SKM-1 treated with dmso at 0.1 percent for 144 hours (cell line): ENCODE data around the gene MINDY4B.

Experiments
- DNase-seq: peaks from one replicate; lab custom pipeline; 2025; ENCODE audit not compliant: unreplicated experiment; lab: John Stamatoyannopoulos, UW

MINDY4B gene

DNA sequence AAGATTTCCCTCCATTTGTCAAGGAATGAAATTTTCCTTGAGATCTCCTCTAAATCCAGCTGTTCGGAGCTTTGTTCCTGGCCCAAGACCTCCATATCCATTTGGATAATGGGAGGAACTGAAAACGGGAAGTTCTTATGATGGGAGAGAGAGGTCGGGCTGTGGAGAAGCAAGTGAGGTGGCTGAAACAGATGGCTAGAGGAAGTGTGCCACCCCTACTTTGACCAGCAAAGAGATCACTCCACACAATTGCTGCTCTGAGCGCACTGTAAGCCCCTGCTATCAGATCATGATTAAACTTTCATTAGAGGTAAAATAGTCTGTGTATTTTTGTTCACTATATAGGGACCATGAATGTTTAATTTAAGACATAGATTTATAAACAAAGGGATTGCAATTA, at the start of gene MINDY4B:
MINDY4B (minus strand) TSS at position 101 of the 400 bp plus-strand sequence; CDS start at position 101, 0 bp downstream.
- no peak for DNase-seq

- no peak for DNase-seq
Observed at GRCh38 chr3:150951923-150952322, 46.7 kb upstream of the MINDY4B start.

- DNase-seq, result no peak
Observed at GRCh38 chr3:150945226-150946032, 40.2 kb upstream of the MINDY4B start.

DNA sequence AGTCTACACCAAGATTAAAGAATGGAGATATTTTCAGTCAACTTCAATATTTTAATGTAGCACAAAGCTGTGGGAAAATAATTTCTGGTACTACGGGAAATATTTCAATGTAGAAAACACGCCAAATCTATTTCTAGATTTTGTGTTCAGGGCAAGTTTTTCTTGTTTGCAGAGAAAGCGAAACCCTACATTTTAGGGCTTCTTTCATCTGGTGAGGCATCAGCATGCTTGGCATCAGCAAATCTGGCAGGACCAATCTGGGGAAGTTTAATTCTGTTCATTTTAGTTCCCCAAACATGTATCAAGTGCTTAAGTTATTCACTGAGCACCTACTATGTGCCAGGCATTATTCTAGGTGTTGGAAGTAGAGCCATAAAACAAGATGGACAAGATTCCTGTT, 37.0 kb upstream of the MINDY4B start:
- DNase-seq, result no peak

GRCh38 chr3:150936693-150937092, 31.5 kb upstream of the MINDY4B start:
- DNase-seq, result no peak

DNA sequence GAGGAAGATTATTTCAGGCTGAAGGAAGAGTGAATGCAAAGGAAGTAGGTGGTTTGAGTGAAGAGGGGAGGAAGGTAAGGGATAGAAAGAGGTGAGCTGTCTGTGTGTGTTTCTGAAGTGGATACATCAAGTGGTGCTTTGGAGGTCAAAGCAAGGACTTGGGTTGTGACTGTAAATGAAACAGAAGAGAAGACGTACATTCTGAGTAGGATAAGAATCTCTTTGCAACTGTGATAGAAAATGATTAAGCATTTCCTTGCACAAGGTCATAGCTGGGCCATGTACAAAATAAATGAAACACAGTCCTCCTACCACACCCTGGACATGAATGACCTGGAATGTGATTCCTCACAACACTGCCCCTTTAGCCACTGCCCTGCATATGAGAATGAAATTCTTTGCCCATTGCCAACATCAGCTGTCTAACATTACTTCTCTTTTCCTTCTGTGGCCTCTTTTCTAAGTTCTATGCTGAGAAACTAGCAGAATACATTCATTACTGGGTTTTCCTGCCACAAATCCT, 28.3 kb upstream of the MINDY4B start:
- DNase-seq, result no peak

GRCh38 chr3:150931745-150932144, 26.5 kb upstream of the MINDY4B start:
- DNase-seq, result no peak

DNA sequence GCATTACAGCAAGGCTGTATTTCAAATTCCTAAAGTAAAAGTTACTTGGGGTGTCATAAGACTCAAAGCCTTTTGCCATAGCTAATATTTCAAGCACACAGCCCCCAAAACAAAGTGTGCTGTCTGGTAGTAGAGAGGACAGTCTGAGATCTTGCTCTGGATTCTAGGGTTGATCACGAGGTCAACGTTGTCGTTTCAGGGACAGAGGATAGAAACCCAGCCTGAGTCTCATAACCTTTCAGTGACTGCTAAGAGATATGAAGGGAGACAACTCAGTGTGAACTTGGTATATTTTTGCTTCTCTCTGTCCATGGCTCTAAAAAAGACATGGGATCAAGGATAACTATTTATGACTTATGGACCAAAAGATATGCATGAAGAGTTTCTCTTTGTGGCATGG, 25.6 kb upstream of the MINDY4B start:
- DNase-seq, result no peak

DNA sequence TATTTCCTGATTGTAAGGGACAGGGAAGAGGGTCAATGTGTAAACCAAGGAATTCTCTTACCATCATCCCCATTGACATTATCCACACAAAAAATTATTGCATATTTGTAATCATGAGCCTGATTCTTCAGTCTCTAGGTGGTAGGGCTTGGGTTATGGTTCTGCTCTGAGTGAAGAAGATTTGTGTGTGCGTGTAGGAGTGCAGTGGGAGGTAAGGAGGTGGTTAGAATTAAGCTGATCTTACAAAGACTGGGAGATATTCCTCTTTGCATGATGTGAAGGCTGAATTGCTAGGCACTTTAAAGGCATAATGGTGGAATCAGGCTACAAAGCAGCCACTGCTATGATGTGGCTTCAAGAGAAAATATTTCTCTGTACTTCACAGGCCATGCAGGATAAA, 23.0 kb upstream of the MINDY4B start:
- no peak for DNase-seq

DNA sequence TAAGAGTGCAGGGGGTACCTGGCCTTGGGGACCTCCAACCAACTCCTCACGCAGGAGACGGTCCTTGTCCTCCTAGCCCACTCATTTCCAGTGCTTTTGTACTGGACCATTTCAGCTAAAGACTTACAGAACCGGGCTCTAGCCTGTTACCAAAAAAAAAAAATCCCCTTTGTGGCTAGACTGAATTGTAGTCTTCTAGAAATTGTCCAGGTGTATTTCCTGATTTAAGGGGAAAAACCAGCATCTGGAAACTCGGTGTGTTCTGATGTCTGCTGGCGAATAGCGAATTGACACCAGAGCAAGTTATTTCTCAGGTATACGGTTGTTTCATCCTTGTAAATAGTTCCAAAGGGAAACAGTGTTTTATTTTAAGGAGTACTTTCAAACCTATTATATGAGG, 21.1 kb upstream of the MINDY4B start:
- no peak for DNase-seq

DNA sequence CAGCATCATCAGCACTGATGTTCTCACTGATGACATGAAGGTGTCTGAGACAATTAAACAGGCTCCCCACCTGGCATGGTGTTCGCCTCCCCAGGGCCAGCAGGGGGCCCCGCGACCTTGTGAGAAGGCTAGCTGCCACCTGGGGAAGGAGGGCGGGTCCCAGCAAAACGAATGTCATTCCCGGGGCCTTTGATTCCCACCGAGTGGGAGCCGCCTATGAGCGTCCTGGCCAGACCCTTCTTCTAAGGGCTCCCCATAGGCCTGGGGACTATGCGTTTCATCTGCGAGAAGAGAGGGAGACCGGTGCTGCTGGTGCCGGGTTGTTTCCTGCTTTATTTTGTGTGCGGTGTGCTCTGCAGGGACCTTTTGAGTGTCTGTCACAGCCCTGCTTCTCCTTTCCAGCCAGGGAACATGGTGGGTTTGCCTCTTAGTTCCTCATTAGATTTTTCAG, 20.5 kb upstream of the MINDY4B start:
- DNase-seq, result peak; percentile 73

DNA sequence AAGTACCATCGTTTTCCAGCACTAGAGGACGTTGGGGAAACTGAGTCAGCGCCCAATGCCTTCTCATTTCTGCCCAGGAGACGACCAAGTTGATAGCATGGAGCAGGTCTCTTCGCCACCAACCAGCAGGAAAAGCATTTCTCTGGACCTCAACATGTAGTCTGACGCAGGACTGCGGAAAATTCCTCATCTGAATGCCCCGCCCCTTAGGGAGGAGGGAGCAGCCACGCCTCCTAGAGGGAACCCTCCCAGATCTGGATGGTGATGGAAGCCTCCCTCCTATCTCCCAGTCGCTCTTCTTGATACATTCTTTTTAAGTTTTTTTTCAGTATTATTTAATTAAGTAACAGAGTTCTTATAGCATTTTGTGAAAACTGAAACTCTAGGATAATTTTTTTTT, 17.4 kb upstream of the MINDY4B start:
- no peak for DNase-seq

DNA sequence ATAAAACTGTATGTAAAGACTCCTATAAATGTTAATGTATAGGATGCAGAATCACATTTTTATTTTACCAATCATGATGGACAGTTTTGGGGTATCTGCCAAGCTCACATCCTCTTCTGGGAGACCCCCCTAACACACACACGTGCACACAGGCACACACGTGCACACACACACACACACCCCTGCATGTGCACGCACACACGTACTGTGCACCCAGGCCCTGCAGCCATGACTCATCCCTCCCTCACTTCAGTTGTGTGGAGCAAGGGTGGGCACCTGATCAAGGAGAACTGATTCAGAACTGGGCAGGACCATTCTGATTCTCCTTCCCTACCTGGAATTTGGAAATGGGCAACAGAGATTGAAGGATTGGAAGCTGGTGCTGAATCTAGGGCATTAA, 16.0 kb upstream of the MINDY4B start:
- no peak for DNase-seq

DNA sequence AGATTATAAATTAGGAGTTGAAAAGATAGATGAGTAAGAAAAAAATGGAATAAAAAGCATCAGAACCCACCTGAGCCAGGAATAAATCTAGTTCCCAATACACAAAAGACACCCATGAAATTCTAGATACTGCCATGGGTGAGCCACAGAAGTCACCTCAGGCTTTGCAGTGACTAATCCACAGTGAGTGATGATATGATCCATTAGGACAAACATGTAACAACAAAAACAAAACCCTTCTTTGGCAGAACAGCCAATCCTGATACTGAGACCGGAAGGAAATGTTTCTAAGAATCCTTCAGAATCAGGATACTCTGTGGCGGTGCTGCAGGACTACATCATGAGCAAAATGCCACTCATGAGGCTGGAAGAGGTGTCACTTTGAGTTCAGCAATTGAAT, 15.0 kb upstream of the MINDY4B start:
- DNase-seq, result no peak

DNA sequence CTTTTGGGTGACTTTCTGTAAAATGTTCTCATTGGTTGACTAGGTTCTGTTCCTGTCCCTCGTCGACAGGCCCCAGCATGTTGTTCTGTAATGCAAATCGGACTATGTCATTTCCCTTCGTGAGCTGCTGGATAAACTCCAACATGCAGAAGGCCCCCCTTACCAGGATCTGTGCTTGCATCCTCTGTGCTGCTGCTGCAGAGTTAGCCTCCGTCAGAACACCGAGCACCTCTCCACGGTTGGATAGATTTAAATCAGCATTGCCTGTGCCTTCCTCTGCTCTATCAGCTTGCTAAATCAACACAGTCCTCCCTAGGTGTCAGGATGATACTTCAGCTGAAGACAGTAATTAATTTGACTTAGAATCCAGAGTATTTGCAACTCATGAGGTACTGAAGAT, 12.7 kb upstream of the MINDY4B start:
- DNase-seq, result no peak

GRCh38 chr3:150913133-150913922, 8.1 kb upstream of the MINDY4B start:
- no peak for DNase-seq

- DNase-seq, result no peak
Observed at GRCh38 chr3:150912501-150912900, 7.3 kb upstream of the MINDY4B start.

- DNase-seq, result no peak
Observed at GRCh38 chr3:150911771-150912170, 6.5 kb upstream of the MINDY4B start.

- DNase-seq, result no peak
Observed at GRCh38 chr3:150906461-150906860, 1.2 kb upstream of the MINDY4B start.

DNA sequence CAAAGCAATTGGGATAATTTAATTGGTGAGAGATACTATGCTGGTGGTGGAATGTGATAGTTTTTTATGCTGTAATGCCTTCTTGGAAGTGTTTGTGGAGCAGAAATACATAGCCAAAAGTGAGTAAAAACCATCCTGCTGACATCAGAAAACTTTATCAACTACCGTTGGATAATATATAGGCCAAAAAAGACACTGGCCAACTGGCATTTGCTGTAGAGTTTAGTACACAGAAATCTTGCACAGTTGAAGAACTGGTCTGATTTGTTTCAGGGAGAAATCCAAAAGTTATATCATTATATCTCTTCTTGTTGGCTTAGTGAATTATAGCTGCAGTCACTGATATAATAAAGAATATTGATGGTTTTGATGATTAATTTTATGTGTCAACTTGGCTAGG, 507 bp upstream of the MINDY4B start:
- DNase-seq, result no peak

- DNase-seq, result no peak
Observed at GRCh38 chr3:150902988-150903387, 2.3 kb downstream of the MINDY4B start.

DNA sequence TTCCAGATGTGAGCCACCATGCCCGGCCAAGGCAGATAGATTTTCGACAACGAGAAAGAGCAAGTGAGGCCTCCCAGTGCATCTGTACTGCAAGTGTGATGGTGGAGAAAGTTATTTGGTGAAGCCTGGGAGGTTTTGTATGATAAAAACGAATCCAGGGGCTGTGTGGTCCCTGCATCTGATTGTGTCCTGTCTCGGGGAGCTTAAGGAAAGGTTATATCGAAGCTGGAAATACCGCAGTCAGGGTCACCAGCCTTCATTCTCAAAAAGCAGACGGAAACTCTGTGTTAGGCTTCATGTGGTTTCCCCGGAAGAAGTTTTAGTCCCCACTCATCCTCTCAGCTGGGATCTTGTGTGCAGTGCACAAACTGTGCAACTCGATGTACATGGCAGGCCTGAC, 3.4 kb downstream of the MINDY4B start:
- DNase-seq, result no peak
